ENCODE measurements around the gene RMND1. TPM values are rescaled to one million over a fixed set of nuclear protein-coding genes. Genes with fewer than 3 reads are reported as not detected.

RMND1 gene
- polyA plus RNA-seq, 1 donor from 2014 or later: 13.7 TPM

- H3K4me3 Mint-ChIP-seq: no peak overlapping the region
- H3K27me3 Mint-ChIP-seq: no peaks in the 10 kb centered on the region
- H3K9me3 Mint-ChIP-seq: peaks cover 0 to 8% (median 0%) of the 10 kb centered on the region in 3 donors
- peaks cover 20% of the 10 kb centered on the region for H3K36me3 Mint-ChIP-seq
- no peak overlapping the region for H3K27ac Mint-ChIP-seq
- peaks cover 4 to 13% (median 10%) of the 10 kb centered on the region in 3 donors for H3K4me1 Mint-ChIP-seq
These were observed 37.2 kb downstream of the RMND1 start for GRCh38 chr6:151414641-151415260.

- Mint-ChIP-seq H3K4me3 (no peak overlapping the region), H3K27me3 (no peaks in the 10 kb centered on the region), H3K4me1 (peaks cover 9 to 25% (median 19%) of the 10 kb centered on the region in 3 donors)
These were observed 38.4 kb downstream of the RMND1 start for GRCh38 chr6:151413372-151414145.

GRCh38 chr6:151412909-151413308 is 39.0 kb downstream of the RMND1 start:
- peaks cover 0 to 8% (median 0%) of the 10 kb centered on the region in 3 donors for H3K9me3 Mint-ChIP-seq
- H3K27me3 Mint-ChIP-seq: no peaks in the 10 kb centered on the region
- H3K36me3 Mint-ChIP-seq: peaks cover 21% of the 10 kb centered on the region
- H3K4me3 Mint-ChIP-seq: no peak overlapping the region
- H3K4me1 Mint-ChIP-seq: peaks cover 9 to 26% (median 19%) of the 10 kb centered on the region in 3 donors
- peak overlapping the region in 1 of 3 donors; percentile 36 for H3K27ac Mint-ChIP-seq

More at GRCh38 chr6:151413372-151414145, 38.4 kb downstream of the RMND1 start:
- H3K36me3 Mint-ChIP-seq: peaks cover 22% of the 10 kb centered on the region
- peaks cover 0 to 8% (median 0%) of the 10 kb centered on the region in 3 donors for H3K9me3 Mint-ChIP-seq
- peak overlapping the region in 1 of 3 donors; percentile 36 for H3K27ac Mint-ChIP-seq

- H3K36me3 Mint-ChIP-seq: peaks cover 9% of the 10 kb centered on the region
- peaks cover 10 to 29% (median 26%) of the 10 kb centered on the region in 3 donors for H3K4me1 Mint-ChIP-seq
- no peaks in the 10 kb centered on the region for H3K27me3 Mint-ChIP-seq
- H3K27ac Mint-ChIP-seq: peak overlapping the region in 1 of 3 donors; percentile 76
- peaks cover 0 to 6% (median 0%) of the 10 kb centered on the region in 3 donors for H3K9me3 Mint-ChIP-seq
- peak overlapping the region in 1 of 4 donors; percentile 47 for H3K4me3 Mint-ChIP-seq
These were observed 42.2 kb downstream of the RMND1 start for GRCh38 chr6:151409679-151410078.

GRCh38 chr6:151409260-151409659 is 42.7 kb downstream of the RMND1 start:
- Mint-ChIP-seq H3K27ac (peak overlapping the region in 1 of 3 donors; percentile 53), H3K9me3 (peaks cover 0 to 1% (median 0%) of the 10 kb centered on the region in 3 donors)

GRCh38 chr6:151408858-151409257 is 43.1 kb downstream of the RMND1 start:
- Mint-ChIP-seq H3K27ac (peak overlapping the region in 1 of 3 donors; percentile 53), H3K27me3 (no peaks in the 10 kb centered on the region), H3K4me1 (peaks cover 10 to 27% (median 26%) of the 10 kb centered on the region in 3 donors)

More at GRCh38 chr6:151409260-151409659, 42.7 kb downstream of the RMND1 start:
- Mint-ChIP-seq H3K4me1 (peaks cover 10 to 29% (median 26%) of the 10 kb centered on the region in 3 donors), H3K4me3 (no peak overlapping the region), H3K27me3 (no peaks in the 10 kb centered on the region), H3K36me3 (peaks cover 8% of the 10 kb centered on the region)

GRCh38 chr6:151403919-151404308 is 48.0 kb downstream of the RMND1 start:
- Mint-ChIP-seq H3K4me3 (no peak overlapping the region), H3K9me3 (no peaks in the 10 kb centered on the region), H3K27me3 (no peaks in the 10 kb centered on the region), H3K36me3 (peaks cover 2% of the 10 kb centered on the region), H3K27ac (no peak overlapping the region), H3K4me1 (peaks cover 13 to 28% (median 15%) of the 10 kb centered on the region in 3 donors)

More at GRCh38 chr6:151408858-151409257, 43.1 kb downstream of the RMND1 start:
- Mint-ChIP-seq H3K36me3 (peaks cover 6% of the 10 kb centered on the region), H3K9me3 (no peaks in the 10 kb centered on the region), H3K4me3 (no peak overlapping the region)

- H3K4me1 Mint-ChIP-seq: peaks cover 14 to 36% (median 17%) of the 10 kb centered on the region in 3 donors
- H3K9me3 Mint-ChIP-seq: no peaks in the 10 kb centered on the region
- H3K4me3 Mint-ChIP-seq: no peak overlapping the region
- H3K27ac Mint-ChIP-seq: peak overlapping the region in 1 of 3 donors; percentile 46
- H3K36me3 Mint-ChIP-seq: peaks cover 2% of the 10 kb centered on the region
- no peaks in the 10 kb centered on the region for H3K27me3 Mint-ChIP-seq
These were observed 49.7 kb downstream of the RMND1 start for GRCh38 chr6:151402228-151402627.

- H3K9me3 Mint-ChIP-seq: no peaks in the 10 kb centered on the region
- peak overlapping the region in 1 of 4 donors; percentile 69 for H3K4me3 Mint-ChIP-seq
- peaks cover 2% of the 10 kb centered on the region for H3K36me3 Mint-ChIP-seq
- H3K27me3 Mint-ChIP-seq: no peaks in the 10 kb centered on the region
- no peak overlapping the region for H3K27ac Mint-ChIP-seq
- H3K4me1 Mint-ChIP-seq: peaks cover 19 to 36% (median 20%) of the 10 kb centered on the region in 3 donors
These were observed 51.5 kb downstream of the RMND1 start for GRCh38 chr6:151400473-151400872.

- peaks cover 2% of the 10 kb centered on the region for H3K36me3 Mint-ChIP-seq
- H3K27ac Mint-ChIP-seq: no peak overlapping the region
- no peaks in the 10 kb centered on the region for H3K9me3 Mint-ChIP-seq
- no peaks in the 10 kb centered on the region for H3K27me3 Mint-ChIP-seq
- no peak overlapping the region for H3K4me3 Mint-ChIP-seq
- peaks cover 23 to 40% (median 25%) of the 10 kb centered on the region in 3 donors for H3K4me1 Mint-ChIP-seq
These were observed 52.2 kb downstream of the RMND1 start for GRCh38 chr6:151399679-151400078.

GRCh38 chr6:151393410-151393809 is 58.5 kb downstream of the RMND1 start:
- Mint-ChIP-seq H3K9me3 (no peaks in the 10 kb centered on the region), H3K4me1 (peaks cover 40 to 55% (median 54%) of the 10 kb centered on the region in 3 donors), H3K27me3 (no peaks in the 10 kb centered on the region), H3K4me3 (peak overlapping the region in 3 of 4 donors; percentile 13 to 99 (median 92)), H3K27ac (peak overlapping the region; percentile 34 to 97 (median 46)), H3K36me3 (no peaks in the 10 kb centered on the region)

- Mint-ChIP-seq H3K9me3 (no peaks in the 10 kb centered on the region), H3K4me3 (peak overlapping the region; percentile 90 to 99 (median 95)), H3K27me3 (no peaks in the 10 kb centered on the region), H3K36me3 (no peaks in the 10 kb centered on the region), H3K4me1 (peaks cover 36 to 52% (median 48%) of the 10 kb centered on the region in 3 donors), H3K27ac (peak overlapping the region; percentile 96 to 98 (median 97))
These were observed 59.5 kb downstream of the RMND1 start for GRCh38 chr6:151392427-151392826.

GRCh38 chr6:151391471-151392413 is 60.2 kb downstream of the RMND1 start, which contains the start of gene ZBTB2:
Gene ZBTB2 (minus strand): TSS chr6:151391559. CDS start chr6:151373637, 17,922 bp downstream.
- no peaks in the 10 kb centered on the region for H3K36me3 Mint-ChIP-seq
- H3K27ac Mint-ChIP-seq: peak within 1 kb of the TSS; percentile 96 to 99 (median 98)
- H3K4me1 Mint-ChIP-seq: peaks cover 33 to 48% (median 45%) of the 10 kb centered on the region in 3 donors
- H3K4me3 Mint-ChIP-seq: peak within 1 kb of the TSS; percentile 90 to 99 (median 98)
- no peaks in the 10 kb centered on the region for H3K9me3 Mint-ChIP-seq
- H3K27me3 Mint-ChIP-seq: no peaks in the 10 kb centered on the region

GRCh38 chr6:151390851-151391470 is 61.0 kb downstream of the RMND1 start:
- Mint-ChIP-seq H3K4me1 (peaks cover 30 to 41% (median 38%) of the 10 kb centered on the region in 3 donors), H3K27me3 (no peaks in the 10 kb centered on the region), H3K4me3 (peak overlapping the region; percentile 39 to 99 (median 94)), H3K27ac (peak overlapping the region in 2 of 3 donors; percentile 98 to 99), H3K9me3 (no peaks in the 10 kb centered on the region), H3K36me3 (no peaks in the 10 kb centered on the region)

Measured in IgD-negative memory B cell (primary cell).